ENCODE data around the gene OVOL1. TPM values are rescaled to one million over a fixed set of nuclear protein-coding genes. Genes with fewer than 3 reads are reported as not detected.

OVOL1 gene
- total RNA-seq, 3 donors from 2014 or later (not counting 1 experiment from before 2014, with no cell fraction given) = 0.11 to 0.12 TPM; not detected in 1

DNA sequence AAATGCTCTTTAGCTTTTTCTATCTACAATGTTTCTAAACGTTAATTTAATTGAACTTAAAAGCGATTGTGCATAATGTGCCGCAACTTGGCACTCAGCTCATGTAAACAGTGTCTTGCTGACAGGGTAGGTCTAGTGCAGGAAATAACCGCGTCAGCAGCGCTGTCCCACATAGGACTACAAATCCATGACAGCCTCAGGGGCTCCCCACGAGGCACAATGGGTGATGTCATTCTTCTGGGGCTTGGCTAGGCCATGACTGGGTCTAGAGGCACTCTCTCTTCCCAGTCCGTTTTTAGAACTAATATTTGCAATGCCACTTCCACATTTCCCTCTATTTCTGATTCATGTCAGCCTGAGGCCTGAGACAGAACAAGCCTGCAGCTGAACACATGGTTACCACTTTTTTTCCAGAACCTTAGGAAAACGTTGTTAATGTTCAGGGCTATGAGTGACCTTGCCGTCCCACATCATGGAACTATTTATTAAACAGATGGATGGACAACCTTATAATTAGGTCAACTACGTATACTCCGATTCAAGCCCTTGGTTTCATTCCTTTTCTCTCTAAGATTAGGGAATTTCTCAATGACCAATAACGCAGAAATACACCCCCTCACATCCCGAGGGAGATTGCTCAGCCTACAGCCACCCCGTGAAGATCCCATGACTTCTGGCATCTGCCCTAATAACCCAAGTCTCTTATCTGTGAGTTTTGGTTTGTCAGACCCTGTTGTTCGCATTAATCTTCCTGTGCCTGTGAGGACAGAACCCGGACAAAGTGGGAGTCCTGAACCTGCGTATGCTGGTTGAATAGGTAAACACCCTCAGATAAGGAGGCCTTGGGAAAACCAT lies 27.5 kb downstream of the OVOL1 start:
- Histone ChIP-seq H3K4me1 (ENCODE audit: control insufficient read depth, insufficient read depth, low read length) (peaks cover 14% of the 10 kb centered on the region), H3K36me3 (ENCODE audit: control insufficient read depth, insufficient read depth, low read length) (no peaks in the 10 kb centered on the region), H3K4me3 (ENCODE audit: low read length) (no peak overlapping the region), H3K9me3 (ENCODE audit: control insufficient read depth, insufficient read depth, low read length) (no peaks in the 10 kb centered on the region), H3K27me3 (ENCODE audit: control insufficient read depth, insufficient read depth, low read length) (no peaks in the 10 kb centered on the region), H3K27ac (ENCODE audit: low read length) (no peak overlapping the region)
- ATAC-seq (no peak), DNase-seq (no peak)
- H3K36me3 Mint-ChIP-seq = no peaks in the 10 kb centered on the region
- TF ChIP-seq, protein P1, sequence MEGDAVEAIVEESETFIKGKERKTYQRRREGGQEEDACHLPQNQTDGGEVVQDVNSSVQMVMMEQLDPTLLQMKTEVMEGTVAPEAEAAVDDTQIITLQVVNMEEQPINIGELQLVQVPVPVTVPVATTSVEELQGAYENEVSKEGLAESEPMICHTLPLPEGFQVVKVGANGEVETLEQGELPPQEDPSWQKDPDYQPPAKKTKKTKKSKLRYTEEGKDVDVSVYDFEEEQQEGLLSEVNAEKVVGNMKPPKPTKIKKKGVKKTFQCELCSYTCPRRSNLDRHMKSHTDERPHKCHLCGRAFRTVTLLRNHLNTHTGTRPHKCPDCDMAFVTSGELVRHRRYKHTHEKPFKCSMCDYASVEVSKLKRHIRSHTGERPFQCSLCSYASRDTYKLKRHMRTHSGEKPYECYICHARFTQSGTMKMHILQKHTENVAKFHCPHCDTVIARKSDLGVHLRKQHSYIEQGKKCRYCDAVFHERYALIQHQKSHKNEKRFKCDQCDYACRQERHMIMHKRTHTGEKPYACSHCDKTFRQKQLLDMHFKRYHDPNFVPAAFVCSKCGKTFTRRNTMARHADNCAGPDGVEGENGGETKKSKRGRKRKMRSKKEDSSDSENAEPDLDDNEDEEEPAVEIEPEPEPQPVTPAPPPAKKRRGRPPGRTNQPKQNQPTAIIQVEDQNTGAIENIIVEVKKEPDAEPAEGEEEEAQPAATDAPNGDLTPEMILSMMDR (IDR thresholded peaks at IDR 0.05) = no peak
- intact Hi-C loops (cut with micrococcal nuclease) = no loop called here
- peaks cover 14% of the 10 kb centered on the region in 2 donors for H3K4me1 Mint-ChIP-seq
- WGBS (ENCODE audit: insufficient coverage) = 82% methylated on average over 18 of the region's 18 CpGs
- H3K4me3 Mint-ChIP-seq = no peak overlapping the region
- peak overlapping the region in 1 of 2 donors; percentile 22 for H3K27ac Mint-ChIP-seq
- H3K9me3 Mint-ChIP-seq = no peaks in the 10 kb centered on the region
- peaks cover 0 to 2% of the 10 kb centered on the region in 2 donors for H3K27me3 Mint-ChIP-seq (ENCODE audit: low read depth in 2 of 2)

GRCh38 chr11:65814986-65815565 lies 28.2 kb downstream of the OVOL1 start:
- Histone ChIP-seq H3K36me3 (ENCODE audit: control insufficient read depth, insufficient read depth, low read length) (no peaks in the 10 kb centered on the region), H3K27ac (ENCODE audit: low read length) (no peak overlapping the region), H3K27me3 (ENCODE audit: control insufficient read depth, insufficient read depth, low read length) (no peaks in the 10 kb centered on the region), H3K4me1 (ENCODE audit: control insufficient read depth, insufficient read depth, low read length) (peaks cover 14% of the 10 kb centered on the region), H3K9me3 (ENCODE audit: control insufficient read depth, insufficient read depth, low read length) (no peaks in the 10 kb centered on the region), H3K4me3 (ENCODE audit: low read length) (no peak overlapping the region)
- WGBS (ENCODE audit: insufficient coverage) = 93% methylated on average over 16 of the region's 16 CpGs
- no peaks in the 10 kb centered on the region for H3K36me3 Mint-ChIP-seq
- peaks cover 0 to 2% of the 10 kb centered on the region in 2 donors for H3K27me3 Mint-ChIP-seq (ENCODE audit: low read depth in 2 of 2)
- peaks cover 14% of the 10 kb centered on the region in 2 donors for H3K4me1 Mint-ChIP-seq
- no peak overlapping the region for H3K4me3 Mint-ChIP-seq
- TF ChIP-seq, protein P1 (IDR thresholded peaks at IDR 0.05) = no peak
- intact Hi-C loops (cut with micrococcal nuclease) = loop anchor here (5.0 kb wide), 1 partner anchor 188 kb away; no protein-coding TSS in a partner anchor
- no peaks in the 10 kb centered on the region for H3K9me3 Mint-ChIP-seq
- ATAC-seq (no peak), DNase-seq (no peak)
- H3K27ac Mint-ChIP-seq = no peak overlapping the region

DNA sequence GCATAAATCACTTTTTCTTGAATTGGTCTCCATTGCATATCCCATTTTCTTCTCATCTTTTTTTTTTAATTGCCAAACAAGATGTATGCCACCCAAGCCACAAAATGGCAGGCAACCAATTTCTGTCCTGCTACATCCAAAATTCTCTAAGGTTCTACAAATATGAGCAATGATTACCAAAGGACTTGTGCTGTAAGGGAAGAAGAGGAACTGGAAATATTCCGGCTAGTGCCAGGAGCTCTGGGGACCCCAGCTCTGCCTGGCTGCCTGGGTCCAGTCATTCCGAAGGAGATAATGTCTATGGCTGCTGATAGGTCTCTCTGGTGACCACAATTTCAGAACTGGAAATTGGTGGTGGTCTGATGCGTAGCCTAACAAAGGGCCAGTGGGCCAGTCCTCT lies 29.8 kb downstream of the OVOL1 start:
- H3K27ac Mint-ChIP-seq = peak overlapping the region in 1 of 2 donors; percentile 51
- H3K36me3 Mint-ChIP-seq = no peaks in the 10 kb centered on the region
- DNase-seq = no peak
- Histone ChIP-seq H3K4me1 (ENCODE audit: control insufficient read depth, insufficient read depth, low read length) (peaks cover 14% of the 10 kb centered on the region), H3K27ac (ENCODE audit: low read length) (no peak overlapping the region), H3K36me3 (ENCODE audit: control insufficient read depth, insufficient read depth, low read length) (no peaks in the 10 kb centered on the region), H3K27me3 (ENCODE audit: control insufficient read depth, insufficient read depth, low read length) (no peaks in the 10 kb centered on the region), H3K4me3 (ENCODE audit: low read length) (no peak overlapping the region), H3K9me3 (ENCODE audit: control insufficient read depth, insufficient read depth, low read length) (no peaks in the 10 kb centered on the region)
- intact Hi-C loops (cut with micrococcal nuclease) = loop anchor here (5.0 kb wide), 1 partner anchor 189 kb away; no protein-coding TSS in a partner anchor
- H3K4me1 Mint-ChIP-seq = peaks cover 14% of the 10 kb centered on the region in 2 donors
- no peak for ATAC-seq
- H3K9me3 Mint-ChIP-seq = no peaks in the 10 kb centered on the region
- TF ChIP-seq, protein P1 (IDR thresholded peaks at IDR 0.05) = no peak
- WGBS (ENCODE audit: insufficient coverage) = 92% methylated on average over 3 of the region's 3 CpGs
- H3K27me3 Mint-ChIP-seq (ENCODE audit: low read depth in 2 of 2) = no peaks in the 10 kb centered on the region
- H3K4me3 Mint-ChIP-seq = peak overlapping the region; percentile 93

Measured in natural killer cell (primary cell).